Esophagus muscularis mucosa (tissue), 3 donors: ENCODE measurements around the gene ZFHX2.

ENCODE experiments used
- CTCF ChIP-seq, 3 experiments: fragments of 200-600 bp in 2 of 3; fragments of 450-650 bp in 1 of 3; sonication (generic) in 2 of 3; IDR thresholded peaks; one replicate each; pipeline ENCODE4 v1.5.1; 2017 to 2019; ENCODE audit warnings: antibody characterized with exemption in 3 of 3, mild to moderate bottlenecking in 2 of 3, moderate library complexity in 1 of 3
- POLR2A ChIP-seq: fragments of 450-650 bp; IDR thresholded peaks from one replicate; pipeline ENCODE4 v1.6.1; 2017; ENCODE audit warnings: antibody characterized with exemption, moderate library complexity, mild to moderate bottlenecking, low read depth

- TF ChIP-seq CTCF (IDR thresholded peaks at IDR 0.05) (no peak), POLR2A (no peak)
Observed at GRCh38 chr14:23565626-23566025, 14.1 kb upstream of the ZFHX2 start.
